ENCODE measurements around the gene TMC8.
A peak's percentile ranks its signal among the peaks of the same experiment; 100 is the strongest.
"Not testable (repeated sequence)": the region's sequence is repeated elsewhere in the genome, so short reads cannot be mapped to it uniquely, and the experiment has no call there.

The TMC8 gene

GRCh38 chr17:78138204-78139060, 7.9 kb downstream of the TMC8 start:
- DNase-seq (ENCODE audit: low spot score) = no peak

GRCh38 chr17:78139861-78140168, 9.2 kb downstream of the TMC8 start:
- DNase-seq (ENCODE audit: low spot score) = not testable (repeated sequence)

GRCh38 chr17:78140169-78141051, 9.8 kb downstream of the TMC8 start:
- peak; percentile 89 for DNase-seq (ENCODE audit: low spot score)

- no peak for DNase-seq (ENCODE audit: low spot score)
Observed at GRCh38 chr17:78141437-78142118, 11.0 kb downstream of the TMC8 start.

- DNase-seq (ENCODE audit: low spot score) = no peak
Observed at GRCh38 chr17:78142119-78142861, 11.7 kb downstream of the TMC8 start.

- no peak for DNase-seq (ENCODE audit: low spot score)
Observed at GRCh38 chr17:78143214-78144146, 12.9 kb downstream of the TMC8 start.

- DNase-seq (ENCODE audit: low spot score) = peak; percentile 55
Observed at GRCh38 chr17:78144147-78144719, 13.7 kb downstream of the TMC8 start.

GRCh38 chr17:78144736-78145641, 14.4 kb downstream of the TMC8 start:
- DNase-seq (ENCODE audit: low spot score) = no peak

- no peak for DNase-seq (ENCODE audit: low spot score)
Observed at GRCh38 chr17:78146471-78146869, 15.9 kb downstream of the TMC8 start.

GRCh38 chr17:78146881-78147280, 16.3 kb downstream of the TMC8 start:
- DNase-seq (ENCODE audit: low spot score) = no peak

GRCh38 chr17:78147315-78147998, 16.9 kb downstream of the TMC8 start:
- no peak for DNase-seq (ENCODE audit: low spot score)

- no peak for DNase-seq (ENCODE audit: low spot score)
Observed at GRCh38 chr17:78148286-78149016, 17.9 kb downstream of the TMC8 start.

GRCh38 chr17:78151514-78152008, 21.0 kb downstream of the TMC8 start:
- DNase-seq (ENCODE audit: low spot score) = no peak

GRCh38 chr17:78154903-78155811, 24.6 kb downstream of the TMC8 start:
- no peak for DNase-seq (ENCODE audit: low spot score)

GRCh38 chr17:78159575-78160158, 29.1 kb downstream of the TMC8 start:
- DNase-seq (ENCODE audit: low spot score) = no peak
